GM04503 (cell line): ENCODE measurements around the gene CAMKK2.
"Not testable (repeated sequence)": the region's sequence is repeated elsewhere in the genome, so short reads cannot be mapped to it uniquely, and the experiment has no call there.

Experiments used
- DNase-seq: peaks from one replicate; pipeline ENCODE4 v3.0.0-alpha.2; 2012; ENCODE audit warnings: low read depth

Gene CAMKK2

DNA sequence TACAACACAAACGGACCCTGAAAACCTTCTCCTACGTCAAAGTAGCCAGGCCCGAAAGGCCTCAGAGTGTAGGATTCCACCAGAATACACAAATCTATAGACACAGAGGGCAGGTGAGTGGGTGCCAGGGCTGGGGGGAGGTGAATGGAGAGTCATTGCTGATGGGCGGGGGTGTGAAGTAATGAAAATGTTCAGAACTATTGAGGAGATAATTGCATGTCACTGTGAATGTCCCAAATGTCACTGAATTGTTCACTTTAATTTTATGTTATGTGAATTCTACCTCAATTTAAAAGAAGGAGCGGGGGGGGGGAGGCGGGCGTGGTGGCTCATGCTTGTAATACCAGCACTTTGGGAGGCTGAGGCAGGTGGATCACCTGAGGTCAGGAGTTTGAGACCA, 50.6 kb downstream of the CAMKK2 start:
- DNase-seq = no peak

DNA sequence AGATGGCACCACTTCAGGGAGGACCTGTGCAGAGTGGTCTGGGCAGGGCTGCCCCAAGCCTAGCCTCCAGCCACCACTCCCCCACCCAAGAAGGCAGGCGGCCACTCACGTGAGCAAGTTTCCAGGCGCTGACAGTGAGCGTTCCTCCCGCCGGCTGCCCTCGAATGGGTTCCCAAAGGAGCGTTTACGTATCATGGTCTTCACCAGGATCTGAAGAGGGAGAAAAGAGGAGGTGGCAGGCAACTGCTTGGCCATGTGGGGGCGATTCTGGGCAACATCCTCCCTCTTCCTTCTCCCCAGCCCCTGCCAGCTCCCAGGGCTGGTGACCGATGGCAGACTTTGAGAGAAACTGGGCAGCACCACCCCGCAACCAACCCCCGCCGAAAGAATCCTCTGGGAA, 51.5 kb downstream of the CAMKK2 start:
- no peak for DNase-seq

DNA sequence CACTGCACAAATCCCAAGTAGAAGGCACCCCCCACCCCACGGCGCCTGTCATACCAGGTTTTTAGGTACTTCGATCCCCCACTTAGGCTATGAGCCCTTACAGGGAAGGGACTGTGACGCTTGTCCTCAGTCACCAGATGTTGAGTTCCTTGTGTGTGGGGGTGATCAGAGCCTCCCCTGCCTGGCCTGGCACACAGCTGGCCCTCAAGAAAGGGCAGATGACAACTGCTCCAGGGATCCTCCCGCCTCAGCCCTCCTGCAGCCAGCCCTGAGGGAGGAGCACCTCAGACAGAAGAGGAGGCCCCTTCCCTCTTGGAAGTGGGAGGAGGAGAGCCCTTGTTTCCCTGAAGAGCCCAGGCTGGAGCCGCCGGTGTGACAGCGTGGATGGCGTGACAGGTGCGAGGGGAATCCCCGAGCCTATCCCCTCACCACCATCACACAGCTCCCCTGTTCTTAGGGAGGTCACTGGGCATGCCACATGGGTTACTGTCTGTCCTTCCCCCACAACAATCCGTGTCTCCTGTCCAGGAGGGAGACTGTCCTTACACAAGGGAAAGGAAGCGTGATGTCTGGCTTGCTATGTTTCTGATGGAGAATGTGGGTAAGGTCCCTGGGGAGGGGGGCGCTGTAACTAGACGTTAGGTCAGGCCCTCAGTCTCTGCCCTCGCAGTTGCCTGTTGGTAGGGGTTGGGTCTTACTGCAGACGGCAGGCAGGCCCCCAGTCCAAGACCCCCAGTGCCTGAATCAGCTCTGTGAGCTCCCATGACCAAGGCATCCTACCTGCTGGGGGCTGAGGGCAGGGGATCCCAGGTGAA, 55.1 kb downstream of the CAMKK2 start:
- DNase-seq = no peak

DNA sequence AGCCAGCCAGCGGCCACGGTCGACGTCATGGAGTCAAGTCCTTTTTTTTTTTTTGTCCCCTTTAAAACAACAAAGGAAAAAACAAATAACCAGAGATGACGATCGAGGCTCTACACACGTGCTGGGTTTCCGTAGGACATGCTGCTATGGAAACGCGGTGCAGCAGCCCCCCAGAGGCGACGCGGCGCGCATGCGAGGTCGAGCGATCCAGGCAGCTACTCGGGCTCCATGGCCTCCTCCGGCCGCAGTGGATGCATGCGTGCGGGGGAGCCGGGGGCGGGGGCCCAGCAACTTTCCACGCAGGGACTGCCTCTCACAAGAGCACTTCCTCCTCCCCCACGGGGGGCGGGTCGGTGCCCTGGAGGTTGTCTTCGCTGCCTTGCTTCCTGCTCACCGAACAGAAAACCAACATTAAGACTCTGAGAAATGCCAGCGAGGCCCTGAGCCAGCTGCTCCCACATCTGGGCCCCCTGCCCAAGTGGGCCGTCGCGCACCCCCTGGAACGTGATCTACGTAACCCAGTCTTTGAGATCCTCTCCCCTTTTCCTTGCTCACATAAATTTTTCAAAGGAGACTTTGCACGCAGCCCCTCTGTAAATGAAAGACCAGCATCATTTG, 55.9 kb downstream of the CAMKK2 start:
- DNase-seq = no peak

DNA sequence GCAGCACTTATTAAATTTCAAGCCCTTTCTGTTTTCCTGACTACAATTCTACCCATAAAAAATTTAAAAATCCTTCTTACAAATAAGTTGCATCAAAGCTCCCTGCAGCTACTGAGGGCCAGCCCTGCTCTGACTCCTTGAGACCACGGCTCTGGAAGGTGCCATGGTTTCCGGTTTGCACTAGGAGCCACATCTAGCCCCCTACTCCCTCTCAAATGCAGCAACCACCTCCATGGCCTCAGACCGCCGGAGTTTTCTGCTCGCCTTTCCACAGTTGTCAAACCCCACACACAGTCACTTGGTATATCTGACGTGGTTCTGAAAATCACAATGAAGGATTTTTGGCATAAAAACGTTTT, 56.5 kb downstream of the CAMKK2 start:
- no peak for DNase-seq

GRCh38 chr12:121239351-121240061, 57.0 kb downstream of the CAMKK2 start:
- no peak for DNase-seq

GRCh38 chr12:121238604-121239350, 57.7 kb downstream of the CAMKK2 start:
- no peak for DNase-seq

DNA sequence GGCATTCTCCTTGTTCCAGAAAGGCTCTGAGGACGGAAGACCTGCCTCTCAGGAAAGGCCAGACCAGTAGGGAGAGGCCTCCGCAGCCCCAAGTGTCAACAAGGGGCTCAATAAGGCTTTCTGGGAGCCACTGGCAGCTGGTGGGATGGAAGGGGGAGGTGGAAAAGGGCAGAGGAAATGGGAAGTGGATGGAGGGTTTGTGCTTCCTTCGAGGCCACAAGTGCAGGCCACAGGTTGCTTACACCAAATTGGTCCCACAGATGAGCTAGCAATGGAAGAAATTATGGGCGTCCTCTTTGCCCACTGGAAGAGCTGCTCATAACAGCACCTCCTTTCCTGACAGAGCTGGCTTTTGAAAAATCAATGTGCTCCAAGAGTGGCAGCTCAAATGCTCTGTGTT, 58.4 kb downstream of the CAMKK2 start:
- no peak for DNase-seq

DNA sequence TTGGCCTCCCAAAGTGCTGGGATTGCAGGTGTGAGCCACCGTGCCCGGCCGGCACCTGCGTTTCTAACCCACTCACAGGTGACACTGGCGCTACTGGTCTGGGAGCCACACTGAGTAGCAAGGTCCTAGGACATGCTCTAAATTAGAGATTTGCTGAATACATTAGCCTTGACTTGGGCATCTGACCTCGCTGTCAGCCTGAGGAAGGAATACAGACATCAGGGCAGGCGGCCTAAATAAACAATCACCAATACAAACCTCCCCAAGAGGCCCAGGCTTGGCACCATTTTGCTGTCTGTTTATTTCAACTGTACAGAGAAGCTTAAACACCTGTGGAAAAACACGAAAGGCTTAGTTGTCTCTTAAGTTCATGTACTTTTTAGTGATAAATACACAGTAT, 59.1 kb downstream of the CAMKK2 start:
- DNase-seq = no peak

DNA sequence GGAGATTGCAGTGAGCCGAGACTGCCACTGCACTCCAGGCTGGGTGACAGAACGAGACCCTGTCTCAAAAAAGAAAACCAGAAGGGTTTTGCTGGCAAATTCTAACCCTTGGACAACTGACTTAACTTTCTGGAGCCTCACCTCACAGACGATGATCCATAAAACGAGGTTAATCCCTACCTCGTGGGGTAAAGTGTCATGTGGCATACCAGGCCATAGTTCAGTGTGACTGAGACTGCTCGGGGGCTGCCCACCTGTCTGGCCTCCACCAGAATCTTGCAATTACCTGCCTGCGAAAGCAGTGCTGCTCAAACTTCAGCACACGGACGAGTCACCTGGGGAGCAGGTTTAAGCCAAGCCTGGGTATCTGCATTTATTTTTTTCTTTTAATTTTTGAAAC, 59.7 kb downstream of the CAMKK2 start:
- DNase-seq = no peak

GRCh38 chr12:121233628-121234020, 62.9 kb downstream of the CAMKK2 start:
- no peak for DNase-seq

DNA sequence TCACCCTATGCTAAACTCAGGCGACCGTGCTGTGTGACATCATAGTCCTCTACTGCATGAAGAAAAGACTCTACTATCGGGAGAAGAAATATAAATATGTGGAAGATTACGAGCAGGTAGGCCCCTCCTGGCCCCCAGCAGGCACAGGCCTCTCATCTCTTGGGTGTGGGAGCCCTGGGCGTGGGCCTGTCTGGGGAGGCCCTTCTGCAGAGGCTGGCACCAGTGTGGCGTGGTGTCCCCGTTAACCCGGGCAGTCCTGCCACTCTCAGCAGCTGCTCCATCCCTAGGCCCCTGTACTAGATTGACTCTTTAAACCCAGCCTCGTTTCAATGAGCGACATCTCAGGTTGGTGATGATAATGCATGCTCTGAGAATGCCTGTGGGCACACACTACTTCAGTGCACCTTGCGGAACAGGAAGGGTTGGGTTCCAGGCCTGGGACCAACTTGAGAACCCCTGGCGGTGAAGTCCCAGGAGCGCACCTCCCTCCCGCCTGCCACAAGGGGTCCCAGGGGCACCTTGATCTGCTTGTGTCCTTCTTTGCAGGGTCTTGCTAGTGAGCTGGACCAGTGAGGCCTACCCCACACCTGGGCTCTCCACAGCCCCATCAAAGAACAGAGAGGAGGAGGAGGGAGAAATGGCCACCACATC, 63.4 kb downstream of the CAMKK2 start:
- no peak for DNase-seq

- DNase-seq = no peak
These were observed 64.3 kb downstream of the CAMKK2 start for GRCh38 chr12:121232163-121232562.

GRCh38 chr12:121230538-121230907, 66.0 kb downstream of the CAMKK2 start:
- DNase-seq = no peak

DNA sequence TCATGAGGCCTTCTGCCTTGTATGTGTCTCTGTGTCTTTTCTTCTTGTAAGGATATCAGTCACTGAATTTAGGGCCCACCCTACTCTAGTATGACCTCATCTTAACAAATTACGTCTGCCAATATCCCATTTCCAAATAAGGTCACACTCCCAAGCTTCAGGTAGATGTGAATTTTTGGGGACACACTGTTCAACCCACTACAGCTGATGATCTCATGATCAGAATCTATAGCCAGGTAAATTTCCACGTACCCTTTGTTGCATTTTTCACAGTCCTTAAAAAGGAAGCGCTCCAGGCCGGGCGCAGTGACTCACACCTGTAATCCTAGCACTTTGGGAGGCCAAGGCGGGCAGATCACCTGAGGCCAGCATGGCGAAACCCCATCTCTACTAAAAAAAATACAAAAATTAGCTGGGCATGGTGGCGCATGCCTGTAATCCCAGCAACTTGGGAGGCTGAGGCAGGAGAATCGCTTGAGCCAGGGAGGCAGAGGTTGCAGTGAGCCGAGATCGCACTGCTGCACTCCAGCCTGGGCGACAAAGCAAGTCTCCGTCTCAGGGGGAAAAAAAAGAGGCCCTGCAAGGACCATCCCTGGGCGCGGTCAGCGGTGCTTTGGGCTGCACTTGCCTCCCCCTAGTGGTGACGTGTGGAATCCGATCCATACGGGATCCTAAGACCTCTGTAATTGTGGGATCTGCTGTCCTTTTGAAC, 66.5 kb downstream of the CAMKK2 start:
- not testable (repeated sequence) for DNase-seq

DNA sequence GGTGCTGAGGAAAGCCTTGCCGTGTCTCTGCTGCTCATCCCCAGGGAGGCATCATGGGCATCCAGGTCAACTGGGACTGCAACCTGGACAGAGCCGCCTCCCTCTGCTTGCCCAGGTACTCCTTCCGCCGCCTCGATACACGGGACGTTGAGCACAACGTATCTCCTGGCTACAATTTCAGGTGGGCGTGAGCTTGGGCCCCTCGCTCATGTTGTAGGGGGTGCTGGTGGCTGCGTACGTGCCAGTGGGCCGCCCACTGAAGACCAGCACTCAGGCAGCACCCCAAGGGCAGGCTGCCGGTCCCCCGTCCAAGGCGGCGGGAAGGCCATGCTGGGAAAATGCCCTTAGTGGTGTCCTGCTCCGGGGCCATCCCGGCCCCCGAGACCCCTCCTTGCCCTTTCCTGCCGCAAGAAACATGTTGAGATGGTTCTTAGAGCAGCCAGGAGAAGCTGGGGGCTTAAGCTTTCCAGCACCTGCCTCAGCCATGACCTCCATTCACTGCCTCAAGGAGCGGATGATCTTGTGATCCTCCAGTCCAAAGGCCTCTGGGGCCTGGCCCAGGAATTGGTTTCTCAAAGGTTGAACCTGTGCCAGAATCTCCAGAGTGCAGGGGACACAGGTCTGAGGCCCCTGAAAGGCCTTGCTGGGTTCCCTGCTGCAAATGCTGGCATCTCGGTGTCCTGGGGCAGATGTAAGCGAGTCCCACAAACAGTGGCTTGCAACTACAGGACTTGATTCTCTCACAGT, 67.4 kb downstream of the CAMKK2 start:
- no peak for DNase-seq

DNA sequence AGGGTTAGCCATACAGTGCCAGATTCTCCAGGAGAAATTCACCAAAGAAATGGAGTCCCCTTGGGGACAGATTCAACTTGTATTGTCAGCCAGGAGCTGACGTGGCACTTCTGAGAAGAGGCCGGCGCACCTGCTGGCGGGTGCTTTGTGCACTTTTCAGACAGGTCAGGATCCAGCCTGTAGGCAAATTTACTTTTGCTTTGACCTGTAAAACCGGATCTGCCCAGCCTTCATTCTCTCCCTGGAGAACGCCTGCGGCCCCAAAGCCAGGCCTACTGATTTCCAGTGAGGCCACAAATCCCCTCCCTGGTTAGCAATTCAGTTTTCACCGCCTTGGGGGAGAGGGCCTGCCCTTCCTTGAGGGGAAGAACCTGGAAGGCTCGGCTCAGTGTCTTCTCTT, 69.2 kb downstream of the CAMKK2 start:
- DNase-seq = no peak

DNA sequence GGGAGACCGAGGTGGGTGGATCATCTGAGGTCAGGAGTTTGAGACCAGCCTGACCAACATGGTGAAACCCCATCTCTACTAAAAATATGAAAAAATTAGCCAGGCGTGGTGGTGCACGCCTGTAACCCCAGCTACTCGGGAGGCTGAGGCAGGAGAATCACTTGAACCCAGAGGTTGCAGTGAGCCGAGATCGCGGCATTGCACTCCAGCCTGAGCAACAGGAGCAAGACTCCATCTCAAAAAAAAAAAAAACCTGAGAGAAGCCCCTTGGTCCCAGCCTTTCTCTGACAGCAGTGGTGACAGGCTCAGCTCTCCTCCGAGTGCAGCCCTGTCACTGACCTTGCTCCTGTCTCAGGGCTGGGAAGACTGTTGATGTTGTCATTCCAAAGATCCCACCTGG, 69.6 kb downstream of the CAMKK2 start:
- DNase-seq = not testable (repeated sequence)

DNA sequence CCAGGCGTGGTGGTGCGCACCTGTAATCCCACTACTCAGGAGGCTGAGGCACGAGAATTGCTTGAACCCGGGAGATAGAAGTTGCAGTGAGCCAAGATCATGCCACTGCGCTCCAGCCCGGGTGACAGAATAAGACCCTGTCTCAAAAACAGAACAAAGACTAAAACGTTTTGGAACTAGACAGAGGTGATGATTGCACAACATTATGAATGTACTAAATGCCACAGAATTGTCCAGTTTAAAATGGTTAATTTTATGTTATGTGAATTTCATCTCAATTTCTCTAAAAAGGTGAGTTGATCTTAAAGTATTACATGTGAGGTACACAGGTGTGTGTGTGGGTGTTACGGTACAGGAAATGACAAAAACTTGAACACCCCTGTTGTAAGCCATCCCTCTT, 70.1 kb downstream of the CAMKK2 start:
- DNase-seq = no peak

DNA sequence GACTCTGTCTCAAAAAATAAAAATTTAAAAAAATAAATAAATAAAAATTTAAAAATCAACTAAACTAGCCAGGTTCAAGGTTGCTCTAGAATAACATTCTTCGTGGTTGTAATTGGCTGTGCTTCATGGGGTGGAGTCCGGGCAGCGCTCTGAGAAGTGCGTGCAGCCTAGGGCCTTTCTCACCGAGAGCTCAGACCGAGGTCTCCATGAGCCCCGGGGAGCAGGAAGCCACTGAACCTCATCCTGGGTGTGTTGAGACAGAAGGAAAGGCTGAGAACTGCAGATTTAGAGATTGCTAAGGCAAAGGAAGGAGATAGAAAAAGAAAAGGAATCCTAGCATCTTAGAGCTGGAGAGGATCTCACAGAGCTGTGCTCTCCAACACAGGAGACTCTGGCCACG, 71.9 kb downstream of the CAMKK2 start:
- no peak for DNase-seq
